Pancreas (tissue), 10 donors: ENCODE data around the gene NTNG2. TPM values are rescaled to one million over a fixed set of nuclear protein-coding genes. Genes with fewer than 3 reads are reported as not detected.
A peak's percentile ranks its signal among the peaks of the same experiment; 100 is the strongest.

Experiments
- ATAC-seq, 4 donors: fragments of 200-7000 bp; cut with Tn5 transposase; one replicate each; pipeline versions ENCODE4 v1.8.0 to v1.9.1; 2020; ENCODE audit warnings: mild to moderate bottlenecking in 4 of 4, moderate library complexity in 4 of 4
- DNase-seq, 6 donors: peaks; one replicate each; pipeline ENCODE4 v3.0.0-alpha.2; 2020
- FAIRE-seq: peaks from 2 replicates; lab custom pipeline; 2012; peaks lifted over from hg19 to GRCh38; lab: Jason Lieb, UNC
- H3K27ac ChIP-seq, 4 donors: fragments of 200-600 bp; sonication (generic); 1 replicate in 3 of 4; 2 replicates in 1 of 4; pipeline versions ENCODE4 v1.5.0 to v1.8.0; 2020
- H3K27me3 ChIP-seq, 4 donors: fragments of 200-600 bp; one replicate each; pipeline ENCODE4 v1.8.0; 2021
- H3K36me3 ChIP-seq, 3 donors: fragments of 200-600 bp; sonication (generic) in 1 of 3; one replicate each; pipeline versions ENCODE4 v1.5.0 to v1.8.0; 2020 to 2021
- H3K4me1 ChIP-seq, 3 donors: fragments of 200-600 bp; one replicate each; pipeline ENCODE4 v1.8.0; 2021
- H3K4me3 ChIP-seq, 4 donors: fragments of 200-600 bp; sonication (generic) in 2 of 4; one replicate each; pipeline versions ENCODE4 v1.5.0 to v1.8.0; 2020 to 2021
- H3K9me3 ChIP-seq, 4 donors: fragments of 200-600 bp; one replicate each; pipeline ENCODE4 v1.8.0; 2021
- WGBS, 2 donors: extraction: QIAGEN DNeasy Blood & Tissue Kit; methylation state at CpG; one replicate each; pipeline ENCODE4 v1.1.7; 2013; 5-methylcytosine and 5-hydroxymethylcytosine counted together
- intact Hi-C, 3 donors: fragments of 100-400 bp; cut with DNase I; formaldehyde crosslinking; loops; one replicate each; pipeline versions ENCODE4 v1.11.1 to v1.14.2; 2022
- polyA plus RNA-seq, 2 donors: library from polyadenylated mRNA; stranded (reverse); fragments of 200-250 nt; gene quantifications; one replicate each; pipeline ENCODE4 v1.2.3, GENCODE V29; 2013
- total RNA-seq, 6 donors: library from RNA; stranded (reverse); fragmentation: NEBNext Ultra II Directional in 4 of 6; extraction: Animal tissue kit (Norgen Biotek cat#: 25700) in 4 of 6; gene quantifications; one replicate each; pipeline versions ENCODE4 v1.2.1 to v1.2.4, GENCODE V29; 2021 to 2023
- TF ChIP-seq, protein P1 (sequence below), 4 donors: fragments of 200-600 bp; sonication (generic) in 3 of 4; IDR thresholded peaks; one replicate each; pipeline versions ENCODE4 v1.5.0 to v1.8.0; 2021; ENCODE audit warnings: antibody characterized with exemption in 4 of 4
- donor health status: healthy with polysubstance abuse.
- donor health status: DM: no; HTN: no; CAD: no; lungs with moderate emphysema.
- donor health status: DM: no; HTN: no; CAD: no.
- donor health status: control.
- donor health status: control.
- donor health status: Bipolar disorder and iron deficiency.
- donor health status: DM: yes; HTN: yes; CAD: no.
- donor health status: DM: no; HTN: no; CAD: no.
- donor health status: DM: no; HTN: no; CAD: no.
- donor health status: DM: yes; HTN: yes; CAD: no.

The NTNG2 gene
- total and polyA plus RNA-seq, 8 donors, result 1.0 to 6.4 (median 2.4) TPM

DNA sequence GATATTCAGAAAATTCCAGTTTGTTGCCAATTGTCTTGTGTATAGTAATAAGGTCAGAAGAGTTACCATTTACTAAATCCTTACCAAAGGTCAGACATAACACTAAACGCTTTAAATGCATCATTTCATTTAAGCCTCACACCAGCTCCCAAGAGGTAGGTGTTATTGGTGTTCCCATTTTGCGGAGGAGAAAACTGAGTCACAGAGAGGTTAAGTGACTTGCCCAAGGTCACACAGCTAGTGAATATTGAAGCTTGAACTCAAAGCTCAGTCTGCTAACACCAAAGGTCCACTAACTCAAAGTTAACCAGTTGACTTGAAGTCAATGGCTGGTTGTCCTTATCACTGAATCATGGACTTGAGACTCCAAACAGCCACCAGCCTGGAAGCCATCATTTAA, 40.8 kb upstream of the NTNG2 start:
- intact Hi-C loops, result no loop called here
- H3K27me3 ChIP-seq, result peaks cover 0 to 7% (median 0%) of the 10 kb centered on the region in 4 donors
- FAIRE-seq (no peak), ATAC-seq (no peak), DNase-seq (no peak)
- H3K4me3 ChIP-seq, result no peak overlapping the region
- TF ChIP-seq, protein P1, sequence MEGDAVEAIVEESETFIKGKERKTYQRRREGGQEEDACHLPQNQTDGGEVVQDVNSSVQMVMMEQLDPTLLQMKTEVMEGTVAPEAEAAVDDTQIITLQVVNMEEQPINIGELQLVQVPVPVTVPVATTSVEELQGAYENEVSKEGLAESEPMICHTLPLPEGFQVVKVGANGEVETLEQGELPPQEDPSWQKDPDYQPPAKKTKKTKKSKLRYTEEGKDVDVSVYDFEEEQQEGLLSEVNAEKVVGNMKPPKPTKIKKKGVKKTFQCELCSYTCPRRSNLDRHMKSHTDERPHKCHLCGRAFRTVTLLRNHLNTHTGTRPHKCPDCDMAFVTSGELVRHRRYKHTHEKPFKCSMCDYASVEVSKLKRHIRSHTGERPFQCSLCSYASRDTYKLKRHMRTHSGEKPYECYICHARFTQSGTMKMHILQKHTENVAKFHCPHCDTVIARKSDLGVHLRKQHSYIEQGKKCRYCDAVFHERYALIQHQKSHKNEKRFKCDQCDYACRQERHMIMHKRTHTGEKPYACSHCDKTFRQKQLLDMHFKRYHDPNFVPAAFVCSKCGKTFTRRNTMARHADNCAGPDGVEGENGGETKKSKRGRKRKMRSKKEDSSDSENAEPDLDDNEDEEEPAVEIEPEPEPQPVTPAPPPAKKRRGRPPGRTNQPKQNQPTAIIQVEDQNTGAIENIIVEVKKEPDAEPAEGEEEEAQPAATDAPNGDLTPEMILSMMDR (IDR thresholded peaks at IDR 0.05), result no peak
- H3K36me3 ChIP-seq, result no peaks in the 10 kb centered on the region
- no peak overlapping the region for H3K27ac ChIP-seq
- H3K4me1 ChIP-seq, result no peaks in the 10 kb centered on the region
- H3K9me3 ChIP-seq, result no peaks in the 10 kb centered on the region
- WGBS, 2 donors, result 75 to 90% methylated on average over 2 of the region's 2 CpGs

DNA sequence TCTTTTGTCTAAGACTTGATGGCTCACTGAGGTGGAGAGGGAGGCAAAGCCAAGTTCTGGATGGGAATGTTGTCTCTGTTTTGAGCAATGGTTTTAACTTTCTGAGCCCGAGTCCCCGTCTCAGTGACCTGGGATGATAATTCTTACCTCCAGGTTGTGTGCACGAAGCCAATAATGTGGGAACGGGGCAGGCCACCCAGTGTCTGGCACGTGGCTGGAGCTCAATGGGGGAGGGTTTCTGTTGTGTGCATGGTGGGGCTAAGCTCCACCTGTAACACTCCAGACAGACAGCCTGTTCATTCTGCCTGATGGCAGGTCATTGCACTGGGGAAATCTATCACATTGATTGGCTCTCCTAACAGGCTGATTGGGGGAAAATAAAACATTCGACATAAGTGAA, 37.1 kb upstream of the NTNG2 start:
- ATAC-seq (no peak), FAIRE-seq (no peak), DNase-seq (no peak)
- Histone ChIP-seq H3K4me3 (no peak overlapping the region), H3K36me3 (no peaks in the 10 kb centered on the region), H3K27me3 (no peaks in the 10 kb centered on the region), H3K4me1 (no peaks in the 10 kb centered on the region), H3K27ac (no peak overlapping the region), H3K9me3 (no peaks in the 10 kb centered on the region)
- intact Hi-C loops, result no loop called here
- 22 to 26% methylated on average over 6 of the region's 6 CpGs for WGBS, 2 donors
- TF ChIP-seq, protein P1 (IDR thresholded peaks at IDR 0.05), result no peak

DNA sequence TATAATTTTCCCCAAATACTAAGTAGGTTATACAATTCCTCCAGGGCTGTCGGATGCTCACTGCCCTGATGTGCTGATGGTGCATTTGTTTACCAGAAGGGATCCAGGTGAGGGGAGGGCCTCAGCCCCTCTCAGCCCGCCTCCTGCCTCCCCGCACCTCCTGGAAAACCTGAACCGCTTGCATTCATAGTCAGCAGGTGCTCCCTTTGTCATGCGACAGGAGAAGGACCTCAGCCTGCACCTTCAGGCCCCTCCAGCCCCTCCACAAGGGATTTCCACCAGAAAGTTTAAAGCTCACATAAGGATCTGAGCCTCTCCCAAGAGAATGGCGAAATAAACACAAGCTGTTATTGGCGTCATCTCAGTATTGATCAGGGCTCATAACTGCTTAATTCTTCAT, 36.5 kb upstream of the NTNG2 start:
- H3K4me3 ChIP-seq, result no peak overlapping the region
- TF ChIP-seq, protein P1 (IDR thresholded peaks at IDR 0.05), result no peak
- intact Hi-C loops, result no loop called here
- H3K4me1 ChIP-seq, result no peaks in the 10 kb centered on the region
- H3K27me3 ChIP-seq, result no peaks in the 10 kb centered on the region
- ATAC-seq (no peak), DNase-seq (peak in 1 of 6 donors; percentile 14), FAIRE-seq (no peak)
- 30 to 35% methylated on average over 7 of the region's 7 CpGs for WGBS, 2 donors
- no peak overlapping the region for H3K27ac ChIP-seq
- H3K9me3 ChIP-seq, result no peaks in the 10 kb centered on the region
- H3K36me3 ChIP-seq, result no peaks in the 10 kb centered on the region

- no peak overlapping the region for H3K4me3 ChIP-seq
- 44 to 50% methylated on average over 20 of the region's 20 CpGs for WGBS, 2 donors
- H3K9me3 ChIP-seq, result no peaks in the 10 kb centered on the region
- H3K27me3 ChIP-seq, result no peaks in the 10 kb centered on the region
- no peak overlapping the region for H3K27ac ChIP-seq
- no peak for DNase-seq
- intact Hi-C loops, result no loop called here
- TF ChIP-seq, protein P1 (IDR thresholded peaks at IDR 0.05), result no peak
- H3K36me3 ChIP-seq, result no peaks in the 10 kb centered on the region
- ATAC-seq, result no peak
- FAIRE-seq, result no peak
- H3K4me1 ChIP-seq, result no peaks in the 10 kb centered on the region
These were observed 35.7 kb upstream of the NTNG2 start for GRCh38 chr9:132125944-132126679.

DNA sequence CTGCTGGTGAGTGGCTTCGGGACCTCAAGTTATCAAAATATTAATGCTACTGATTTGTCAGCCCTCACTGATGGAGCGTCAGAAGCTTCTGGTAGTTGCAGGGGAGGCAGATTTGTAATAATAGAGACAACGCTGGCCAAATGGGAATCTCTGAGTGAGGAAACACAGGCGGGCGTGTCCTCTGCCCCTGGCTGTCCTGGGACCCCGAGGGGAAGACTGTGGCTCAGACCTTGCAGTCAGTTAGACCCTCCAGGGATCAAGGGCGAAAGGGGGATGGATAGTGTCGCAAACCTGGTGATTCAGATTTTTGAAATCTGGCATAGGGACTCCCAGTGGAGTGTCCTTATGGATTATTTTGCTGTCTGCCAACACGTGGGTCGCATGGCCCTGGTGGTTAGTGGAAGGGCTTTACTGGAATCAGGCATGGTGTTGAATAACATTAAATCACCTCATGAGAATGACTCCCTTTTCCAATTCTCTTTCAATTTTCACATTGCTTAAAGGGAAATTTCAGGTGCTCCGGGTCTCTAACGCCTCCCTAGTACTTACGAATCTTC, 35.1 kb upstream of the NTNG2 start:
- no peaks in the 10 kb centered on the region for H3K36me3 ChIP-seq
- TF ChIP-seq, protein P1 (IDR thresholded peaks at IDR 0.05), result no peak
- H3K9me3 ChIP-seq, result no peaks in the 10 kb centered on the region
- H3K4me1 ChIP-seq, result no peaks in the 10 kb centered on the region
- WGBS, 2 donors, result 51 to 54% methylated on average over 13 of the region's 13 CpGs
- no peak for ATAC-seq
- no peak for FAIRE-seq
- intact Hi-C loops, result no loop called here
- no peak overlapping the region for H3K4me3 ChIP-seq
- DNase-seq, result no peak
- H3K27me3 ChIP-seq, result no peaks in the 10 kb centered on the region
- no peak overlapping the region for H3K27ac ChIP-seq
